Prostate gland (tissue), 2 donors: ENCODE results near the gene SPATS1. TPM values are rescaled to one million over a fixed set of nuclear protein-coding genes. Genes with fewer than 3 reads are reported as not detected.

Experiments used
- DNase-seq: peaks from one replicate; pipeline ENCODE4 v3.0.0-alpha.2; 2019; ENCODE audit warnings: low spot score
- H3K27ac ChIP-seq, 2 donors: fragments of 200-600 bp; sonication (generic); 2 replicates each; pipeline ENCODE4 v1.5.1; 2017 to 2019
- H3K27me3 ChIP-seq: fragments of 200-600 bp; sonication (generic); replicated peaks from 2 replicates; pipeline ENCODE4 v1.5.1; 2019; ENCODE audit not compliant: insufficient read depth
- H3K36me3 ChIP-seq, 2 donors: fragments of 200-600 bp; sonication (generic); 1 replicate in 1 of 2; 2 replicates in 1 of 2; pipeline versions ENCODE4 v1.5.1 to v1.8.1; 2017 to 2019
- H3K4me1 ChIP-seq: fragments of 200-600 bp; sonication (generic); replicated peaks from 2 replicates; pipeline ENCODE4 v1.5.1; 2019
- H3K4me3 ChIP-seq, 2 donors: fragments of 200-600 bp; sonication (generic); 2 replicates each; pipeline ENCODE4 v1.5.1; 2017 to 2019
- H3K9me3 ChIP-seq: fragments of 200-600 bp; sonication (generic); 2 replicates; pipeline ENCODE4 v1.5.1; 2017
- CTCF ChIP-seq, 4 experiments: fragments of 200-600 bp in 2 of 4; fragments of 450-650 bp in 2 of 4; sonication (generic) in 2 of 4; IDR thresholded peaks; 1 replicate in 3 of 4; 2 replicates in 1 of 4; pipeline ENCODE4 v1.5.1; 2016 to 2019; ENCODE audit warnings: antibody characterized with exemption in 4 of 4, mild to moderate bottlenecking in 2 of 4, moderate library complexity in 2 of 4
- POLR2A ChIP-seq: fragments of 450-650 bp; IDR thresholded peaks from one replicate; pipeline ENCODE4 v1.6.1; 2016; ENCODE audit warnings: antibody characterized with exemption, mild to moderate bottlenecking
- POLR2AphosphoS5 ChIP-seq: sonication (generic); formaldehyde crosslinking; IDR thresholded peaks from one replicate; pipeline ENCODE4 v1.6.1; 2017; ENCODE audit warnings: antibody characterized with exemption
- WGBS: methylation state at CpG from one replicate; pipeline ENCODE4 v1.1.5; 2018; 5-methylcytosine and 5-hydroxymethylcytosine counted together
- intact Hi-C: fragments of 100-400 bp; cut with DNase I; formaldehyde crosslinking; loops from one replicate; pipeline ENCODE4 v1.14.2; 2022
- total RNA-seq, 2 donors: library from RNA; depleted of rRNA; stranded (reverse); fragments of >200 nt; gene quantifications; one replicate each; pipeline ENCODE4 v1.1.0, GENCODE V29; 2016

Gene SPATS1
- 1 to 10 TPM in 1 of 2 donors, not detected in 1; 2.0 TPM for total RNA-seq

GRCh38 chr6:44342489-44342888 lies at the start of gene SPATS1:
Gene SPATS1 (plus strand): TSS chr6:44342650. CDS start chr6:44343096, 446 bp downstream.
- 3% methylated on average over 30 of the region's 31 CpGs for WGBS
- intact Hi-C loops: no loop called here
- Histone ChIP-seq H3K27me3 (no peaks in the 10 kb centered on the region), H3K9me3 (no peaks in the 10 kb centered on the region), H3K27ac (no peak within 1 kb of the TSS), H3K36me3 (no peaks in the 10 kb centered on the region), H3K4me3 (peak within 1 kb of the TSS in 1 of 2 donors; percentile 13), H3K4me1 (peaks cover 7% of the 10 kb centered on the region)
- TF ChIP-seq POLR2A (no peak), POLR2AphosphoS5 (no peak), CTCF (IDR thresholded peaks at IDR 0.05) (no peak)
- peak; percentile 14 for DNase-seq

- no peak for DNase-seq
- intact Hi-C loops: no loop called here
- Histone ChIP-seq H3K4me3 (no peak overlapping the region), H3K27ac (no peak overlapping the region), H3K27me3 (peaks cover 5% of the 10 kb centered on the region), H3K4me1 (no peaks in the 10 kb centered on the region), H3K9me3 (no peaks in the 10 kb centered on the region), H3K36me3 (no peaks in the 10 kb centered on the region)
- WGBS: 82% methylated on average over 4 of the region's 4 CpGs
- no peak for TF ChIP-seq CTCF (IDR thresholded peaks at IDR 0.05)
- TF ChIP-seq POLR2A: no peak
- no peak for TF ChIP-seq POLR2AphosphoS5
These were observed 49.6 kb upstream of the SPATS1 start for GRCh38 chr6:44292661-44293365.

GRCh38 chr6:44294832-44295791 lies 47.3 kb upstream of the SPATS1 start:
- TF ChIP-seq POLR2AphosphoS5: no peak
- TF ChIP-seq CTCF (IDR thresholded peaks at IDR 0.05): no peak
- TF ChIP-seq POLR2A: no peak
- 70% methylated on average over 7 of the region's 7 CpGs for WGBS
- no peaks in the 10 kb centered on the region for H3K4me1 ChIP-seq
- H3K4me3 ChIP-seq: no peak overlapping the region
- intact Hi-C loops: no loop called here
- no peaks in the 10 kb centered on the region for H3K36me3 ChIP-seq
- no peak for DNase-seq
- H3K27ac ChIP-seq: no peak overlapping the region
- H3K27me3 ChIP-seq: peaks cover 5% of the 10 kb centered on the region
- no peaks in the 10 kb centered on the region for H3K9me3 ChIP-seq

GRCh38 chr6:44297063-44298038 lies 45.1 kb upstream of the SPATS1 start:
- H3K27ac ChIP-seq: no peak overlapping the region

More at GRCh38 chr6:44297063-44298038, 45.1 kb upstream of the SPATS1 start:
- no peak for TF ChIP-seq POLR2AphosphoS5
- TF ChIP-seq CTCF (IDR thresholded peaks at IDR 0.05): no peak
- no peak for TF ChIP-seq POLR2A
- intact Hi-C loops: no loop called here
- H3K9me3 ChIP-seq: no peaks in the 10 kb centered on the region
- H3K4me1 ChIP-seq: no peaks in the 10 kb centered on the region
- WGBS: under 1% methylated on average over 81 of the region's 86 CpGs
- peaks cover 0 to 5% of the 10 kb centered on the region in 2 donors for H3K36me3 ChIP-seq
- H3K27me3 ChIP-seq: peaks cover 4% of the 10 kb centered on the region
- DNase-seq: no peak
- H3K4me3 ChIP-seq: peak overlapping the region; percentile 24 to 40
